H1 (cell line): ENCODE measurements around the gene CELSR3. TPM values are rescaled to one million over a fixed set of nuclear protein-coding genes. Genes with fewer than 3 reads are reported as not detected.

Experiments used
- CTCF ChIA-PET: fragments of 300-600 bp; sonication (Branson Sonifier 250); formaldehyde crosslinking; loops from one replicate; lab custom pipeline; 2021; ENCODE audit not compliant: partially characterized antibody; lab: Charles Lee
- POLR2A ChIA-PET: fragments of 300-600 bp; sonication (Branson Sonifier 250); formaldehyde crosslinking; loops from one replicate; lab custom pipeline; 2021; ENCODE audit warnings: inconsistent platforms; ENCODE audit not compliant: partially characterized antibody; lab: Charles Lee
- DNase-seq, 2 experiments: peaks; one replicate each; pipeline versions ENCODE4 v3.0.0 to v3.0.0-alpha.2; 2010 to 2022; ENCODE audit warnings: low spot score in 2 of 2, low read depth in 1 of 2, mixed read lengths in 1 of 2
- FAIRE-seq: peaks from 2 replicates; lab custom pipeline; 2011; peaks lifted over from hg19 to GRCh38; lab: Jason Lieb, UNC
- H2AFZ ChIP-seq: 2 replicates; pipeline ENCODE4 v1.8.1; 2012; ENCODE audit warnings: low read length, inconsistent platforms
- H2AK5ac ChIP-seq: 2 replicates; pipeline ENCODE4 v1.6.1; 2013; ENCODE audit warnings: low read depth, low read length
- H2BK120ac ChIP-seq: replicated peaks from 2 replicates; pipeline ENCODE3; 2013; ENCODE audit warnings: low read depth, low read length, inconsistent platforms
- H2BK12ac ChIP-seq: 2 replicates; pipeline ENCODE4 v1.6.1; 2013; ENCODE audit warnings: low read depth, low read length
- H2BK15ac ChIP-seq: 2 replicates; pipeline ENCODE4 v1.6.1; 2013; ENCODE audit warnings: low read length
- H2BK20ac ChIP-seq: 2 replicates; pipeline ENCODE4 v1.6.1; 2013; ENCODE audit warnings: low read length
- H2BK5ac ChIP-seq: 2 replicates; pipeline ENCODE4 v1.6.1; 2013; ENCODE audit warnings: low read depth, low read length
- H3K14ac ChIP-seq: 2 replicates; pipeline ENCODE4 v1.6.1; 2013; ENCODE audit warnings: inconsistent platforms; ENCODE audit not compliant: insufficient read length
- H3K18ac ChIP-seq: 2 replicates; pipeline ENCODE4 v1.6.1; 2013; ENCODE audit warnings: low read length; ENCODE audit errors: extremely low read depth
- H3K23ac ChIP-seq: 2 replicates; pipeline ENCODE4 v1.6.1; 2013; ENCODE audit warnings: inconsistent platforms; ENCODE audit not compliant: insufficient read length
- H3K23me2 ChIP-seq: 2 replicates; pipeline ENCODE4 v1.6.1; 2013; ENCODE audit warnings: low read depth, low read length
- H3K27ac ChIP-seq: 2 replicates; pipeline ENCODE4 v1.6.1; 2011; ENCODE audit warnings: low read depth, low read length, inconsistent platforms
- H3K27me3 ChIP-seq, 4 experiments: replicated peaks in 1 of 4; 1 replicate in 1 of 4; 2 replicates in 3 of 4; pipeline versions ENCODE4 v1.6.1 to v1.8.1; 2011 to 2013; ENCODE audit warnings: low read length in 3 of 4, mild to moderate bottlenecking in 3 of 4, inconsistent platforms in 2 of 4, mixed read lengths in 2 of 4, moderate library complexity in 1 of 4; ENCODE audit not compliant: control insufficient read depth in 3 of 4, insufficient read depth in 3 of 4; ENCODE audit errors: extremely low read depth in 1 of 4
- H3K36me3 ChIP-seq, 4 experiments: 2 replicates each; pipeline versions ENCODE4 v1.6.1 to v1.8.1; 2011 to 2013; ENCODE audit warnings: mild to moderate bottlenecking in 4 of 4, low read length in 3 of 4, moderate library complexity in 2 of 4, control low read depth in 1 of 4, inconsistent platforms in 1 of 4; ENCODE audit not compliant: insufficient read depth in 4 of 4, control insufficient read depth in 2 of 4
- H3K4ac ChIP-seq: replicated peaks from 2 replicates; pipeline ENCODE3; 2013; ENCODE audit warnings: low read length, low read depth, mixed read lengths, inconsistent platforms; ENCODE audit not compliant: insufficient read length
- H3K4me1 ChIP-seq, 4 experiments: replicated peaks in 1 of 4; 1 replicate in 1 of 4; 2 replicates in 3 of 4; pipeline versions ENCODE4 v1.6.1 to v1.8.1; 2011 to 2013; ENCODE audit warnings: low read length in 3 of 4, inconsistent platforms in 2 of 4, mixed read lengths in 1 of 4; ENCODE audit not compliant: insufficient read depth in 4 of 4, control insufficient read depth in 3 of 4
- H3K4me2 ChIP-seq, 2 experiments: 2 replicates each; pipeline versions ENCODE4 v1.6.1 to v1.8.1; 2011 to 2013; ENCODE audit warnings: low read depth in 2 of 2, low read length in 2 of 2, control low read depth in 1 of 2, inconsistent platforms in 1 of 2, mild to moderate bottlenecking in 1 of 2; ENCODE audit not compliant: insufficient read depth in 1 of 2
- H3K4me3 ChIP-seq, 4 experiments: fragments of 200-600, 300-600 bp in 1 of 4; sonication (generic), shearing (Covaris generic), sonication (Bioruptor Twin) in 1 of 4; 2 replicates each; pipeline versions ENCODE4 v1.5.1 to v1.8.1; 2011 to 2016; ENCODE audit warnings: low read length in 4 of 4, low read depth in 3 of 4, control low read depth in 2 of 4, inconsistent platforms in 2 of 4, mild to moderate bottlenecking in 2 of 4, mixed read lengths in 1 of 4, moderate library complexity in 1 of 4; ENCODE audit not compliant: insufficient read depth in 2 of 4; ENCODE audit errors: extremely low read depth in 1 of 4
- H3K56ac ChIP-seq: replicated peaks from 2 replicates; pipeline ENCODE3; 2013; ENCODE audit warnings: low read depth, mild to moderate bottlenecking, mixed read lengths, low read length, inconsistent platforms; ENCODE audit not compliant: insufficient read length
- H3K79me1 ChIP-seq: 2 replicates; pipeline ENCODE4 v1.6.1; 2013; ENCODE audit warnings: low read depth, low read length, control low read depth
- H3K79me2 ChIP-seq, 2 experiments: 2 replicates each; pipeline versions ENCODE4 v1.6.1 to v1.8.1; 2012 to 2013; ENCODE audit warnings: low read length in 2 of 2, mild to moderate bottlenecking in 2 of 2, inconsistent platforms in 1 of 2; ENCODE audit not compliant: insufficient read depth in 2 of 2, control insufficient read depth in 1 of 2
- H3K9ac ChIP-seq, 4 experiments: replicated peaks in 1 of 4; 1 replicate in 1 of 4; 2 replicates in 3 of 4; pipeline versions ENCODE4 v1.6.1 to v1.8.1; 2011 to 2013; ENCODE audit warnings: low read depth in 3 of 4, low read length in 3 of 4, control low read depth in 2 of 4, mild to moderate bottlenecking in 2 of 4, moderate library complexity in 2 of 4, inconsistent platforms in 1 of 4; ENCODE audit errors: extremely low read depth in 1 of 4
- H3K9me3 ChIP-seq, 2 experiments: 2 replicates each; pipeline versions ENCODE4 v1.6.1 to v1.8.1; 2012 to 2013; ENCODE audit warnings: mild to moderate bottlenecking in 2 of 2, moderate library complexity in 2 of 2, control low read depth in 1 of 2, inconsistent platforms in 1 of 2, low read depth in 1 of 2, low read length in 1 of 2, mixed read lengths in 1 of 2; ENCODE audit not compliant: insufficient read depth in 2 of 2
- H4K20me1 ChIP-seq, 2 experiments: replicated peaks in 1 of 2; 2 replicates each; pipeline versions ENCODE3 to v1.8.1; 2011 to 2013; ENCODE audit warnings: inconsistent platforms in 2 of 2, low read length in 2 of 2, mild to moderate bottlenecking in 1 of 2; ENCODE audit not compliant: insufficient read depth in 2 of 2, control insufficient read depth in 1 of 2
- H4K5ac ChIP-seq: 2 replicates; pipeline ENCODE4 v1.6.1; 2013; ENCODE audit warnings: low read length, low read depth, mixed read lengths, inconsistent platforms; ENCODE audit not compliant: insufficient read length
- H4K8ac ChIP-seq: 2 replicates; pipeline ENCODE4 v1.8.0; 2013; ENCODE audit warnings: mild to moderate bottlenecking, moderate library complexity, low read length, inconsistent platforms; ENCODE audit not compliant: insufficient read depth; ENCODE audit errors: extremely low read depth
- H4K91ac ChIP-seq: replicated peaks from 2 replicates; pipeline ENCODE3; 2013; ENCODE audit warnings: low read length, mixed read lengths, inconsistent platforms; ENCODE audit not compliant: insufficient read length
- BCL11A ChIP-seq, 2 experiments: IDR thresholded peaks; one replicate each; pipeline ENCODE4 v1.6.1; 2011; ENCODE audit warnings: low read depth in 2 of 2, low read length in 2 of 2, mild to moderate bottlenecking in 2 of 2
- BRCA1 ChIP-seq: IDR thresholded peaks from 2 replicates; pipeline ENCODE4 v1.6.1; 2012; ENCODE audit warnings: low read depth, low read length, improper control_type of control experiment
- CBX8 ChIP-seq: fragments of 300-800, 300-1000 bp; sonication (generic); IDR thresholded peaks from 2 replicates; pipeline ENCODE4 v1.7.1; 2016; ENCODE audit warnings: low read depth, low read length, borderline replicate concordance
- HDAC2 ChIP-seq, 2 experiments: fragments of 300-600 bp in 1 of 2; sonication (generic) in 1 of 2; IDR thresholded peaks; 2 replicates each; pipeline ENCODE4 v1.6.1; 2011 to 2012; ENCODE audit warnings: low read depth in 2 of 2, low read length in 2 of 2, mild to moderate bottlenecking in 2 of 2, moderate library complexity in 2 of 2, borderline replicate concordance in 1 of 2, inconsistent platforms in 1 of 2
- PHF8 ChIP-seq: fragments of 200-600 bp; sonication (generic); conservative IDR thresholded peaks from 2 replicates; pipeline ENCODE4 v1.7.1; 2012; ENCODE audit warnings: low read depth, mild to moderate bottlenecking, inconsistent platforms, low read length, moderate library complexity
- POU5F1 ChIP-seq: IDR thresholded peaks from 2 replicates; pipeline ENCODE4 v1.6.1; 2011; ENCODE audit warnings: low read depth, mild to moderate bottlenecking, low read length, moderate library complexity
- RFX5 ChIP-seq: IDR thresholded peaks from 2 replicates; pipeline ENCODE4 v1.6.1; 2011; ENCODE audit warnings: low read depth, low read length, improper control_type of control experiment, borderline replicate concordance
- SUZ12 ChIP-seq: fragments of 200-600 bp; sonication (generic); IDR thresholded peaks from 2 replicates; pipeline ENCODE4 v1.6.1; 2012; ENCODE audit warnings: mild to moderate bottlenecking, inconsistent platforms, low read length, moderate library complexity, mixed read lengths
- TAF1 ChIP-seq: IDR thresholded peaks from 2 replicates; pipeline ENCODE4 v1.6.1; 2011; ENCODE audit warnings: mild to moderate bottlenecking, low read depth, low read length
- WGBS, 2 experiments: shearing (Covaris generic) in 1 of 2; methylation state at CpG; one replicate each; pipeline versions ENCODE4 v1.1.6 to v1.1.7; 2013 to 2015; ENCODE audit warnings: low lambda C conversion rate in 2 of 2, mixed read lengths in 2 of 2, inconsistent platforms in 1 of 2, low coverage in 1 of 2, missing lambda C conversion rate in 1 of 2; ENCODE audit not compliant: insufficient replicate concordance in 2 of 2, insufficient coverage in 1 of 2, insufficient read length in 1 of 2; ENCODE audit errors: extremely low coverage in 1 of 2, missing lambda C conversion rate in 1 of 2; 5-methylcytosine and 5-hydroxymethylcytosine counted together
- polyA plus RNA-seq, 7 experiments: library from polyadenylated mRNA; depleted of rRNA in 3 of 7; stranded (reverse) in 5 of 7; unstranded in 2 of 7; fragments of >200 nt in 5 of 7; fragments of 200-250 nt in 2 of 7; gene quantifications; 1 replicate in 5 of 7; 2 replicates in 1 of 7; 4 replicates in 1 of 7; pipeline versions ENCODE4 v1.2.1 to v1.2.3, GENCODE V29; 2011 to 2013; ENCODE audit warnings: missing spikeins in 2 of 7, mixed read lengths in 2 of 7
- total RNA-seq: library from RNA; stranded (reverse); fragmentation: NEBNext Ultra II Directional; extraction: Animal tissue kit (Norgen Biotek cat#: 25700); gene quantifications from 2 replicates; pipeline ENCODE4 v1.2.1, GENCODE V29; 2021

The CELSR3 gene
- total and polyA plus RNA-seq, 2 of the 8 experiments (the other 6 are each of a cell fraction or from before 2014, with no cell fraction given) = 11.6 to 29.5 TPM

GRCh38 chr3:48651771-48652170 is 10.9 kb downstream of the CELSR3 start:
- ChIA-PET POLR2A (interaction anchor here (1.2 to 10.5 kb wide), 4 partner anchors 12 to 70 kb away, joined by 3 to 111 read pairs (median 31); partner anchors contain the start of genes CELSR3, SLC26A6 and UQCRC1), CTCF (interaction anchor here (1.1 to 1.6 kb wide), 3 partner anchors 11 to 216 kb away, joined by 3 to 5 read pairs (median 4); partner anchors contain the start of genes CELSR3 and SLC26A6)
- no peak overlapping the region for H2BK20ac ChIP-seq
- no peaks in the 10 kb centered on the region for H3K79me2 ChIP-seq
- no peak overlapping the region for H3K56ac ChIP-seq
- H3K9me3 ChIP-seq = no peaks in the 10 kb centered on the region
- WGBS, 2 experiments = 89% methylated on average over 11 of the region's 11 CpGs; no CpG with 5 or more reads in 1 of the 2 experiments
- no peak overlapping the region for H2BK15ac ChIP-seq
- no peak overlapping the region for H3K4ac ChIP-seq
- H3K79me1 ChIP-seq = no peaks in the 10 kb centered on the region
- FAIRE-seq (no peak), DNase-seq (no peak)
- no peak overlapping the region for H3K4me2 ChIP-seq
- H2AK5ac ChIP-seq = no peak overlapping the region
- H3K23ac ChIP-seq = no peak overlapping the region
- no peak for TF ChIP-seq POU5F1
- no peak for TF ChIP-seq CBX8
- no peak for TF ChIP-seq BRCA1
- no peak for TF ChIP-seq TAF1
- no peak for TF ChIP-seq SUZ12
- TF ChIP-seq HDAC2 (IDR thresholded peaks at IDR 0.05; ENCODE audit: borderline replicate concordance in 1 of 2, low read depth in 2 of 2, low read length in 2 of 2) = no peak
- no peak for TF ChIP-seq RFX5
- no peak for TF ChIP-seq BCL11A (IDR thresholded peaks at IDR 0.05; ENCODE audit: low read depth in 2 of 2, low read length in 2 of 2)
- TF ChIP-seq PHF8 = no peak
- H2BK120ac ChIP-seq = no peak overlapping the region
- peaks cover 0 to 5% (median 3%) of the 10 kb centered on the region in 4 experiments; a peak in 3 of 7 replicates for H3K27me3 ChIP-seq
- no peak overlapping the region for H4K91ac ChIP-seq
- H3K4me1 ChIP-seq = peaks cover 0 to 11% (median 9%) of the 10 kb centered on the region in 4 experiments; a peak in 6 of 7 replicates
- peaks cover 0 to 19% of the 10 kb centered on the region in 2 experiments for H4K20me1 ChIP-seq
- H3K18ac ChIP-seq = no peak overlapping the region
- H2BK5ac ChIP-seq = no peak overlapping the region
- H3K4me3 ChIP-seq = no peak overlapping the region
- H4K5ac ChIP-seq = no peak overlapping the region
- no peak overlapping the region for H3K27ac ChIP-seq
- H3K36me3 ChIP-seq = peaks cover 0 to 18% (median 5%) of the 10 kb centered on the region in 4 experiments; a peak in 5 of 8 replicates
- no peak overlapping the region for H2AFZ ChIP-seq
- no peak overlapping the region for H3K14ac ChIP-seq
- no peak overlapping the region for H3K9ac ChIP-seq
- peaks cover 11% of the 10 kb centered on the region; the same call in 1 of the 2 replicates for H3K23me2 ChIP-seq
- H2BK12ac ChIP-seq = no peak overlapping the region
- H4K8ac ChIP-seq = no peak overlapping the region
